ENCODE data around the gene BCKDHB.
A peak's percentile ranks its signal among the peaks of the same experiment; 100 is the strongest.
"Not testable (repeated sequence)": the region's sequence is repeated elsewhere in the genome, so short reads cannot be mapped to it uniquely, and the experiment has no call there.

BCKDHB gene

GRCh38 chr6:80209430-80209829, 103.0 kb downstream of the BCKDHB start:
- no peak for DNase-seq (ENCODE audit: low spot score)

GRCh38 chr6:80210618-80211017, 104.1 kb downstream of the BCKDHB start:
- no peak for DNase-seq (ENCODE audit: low spot score)

- DNase-seq (ENCODE audit: low spot score) = no peak
Observed at GRCh38 chr6:80211286-80211685, 104.8 kb downstream of the BCKDHB start.

GRCh38 chr6:80211890-80212289, 105.4 kb downstream of the BCKDHB start:
- not testable (repeated sequence) for DNase-seq (ENCODE audit: low spot score)

- DNase-seq (ENCODE audit: low spot score) = peak; percentile 26
Observed at GRCh38 chr6:80214436-80215022, 108.1 kb downstream of the BCKDHB start.

- no peak for DNase-seq (ENCODE audit: low spot score)
Observed at GRCh38 chr6:80215063-80215462, 108.6 kb downstream of the BCKDHB start.

GRCh38 chr6:80217794-80218193, 111.3 kb downstream of the BCKDHB start:
- DNase-seq (ENCODE audit: low spot score) = no peak

- no peak for DNase-seq (ENCODE audit: low spot score)
Observed at GRCh38 chr6:80223743-80224212, 117.3 kb downstream of the BCKDHB start.

GRCh38 chr6:80226151-80226550, 119.7 kb downstream of the BCKDHB start:
- no peak for DNase-seq (ENCODE audit: low spot score)

GRCh38 chr6:80226699-80227098, 120.2 kb downstream of the BCKDHB start:
- no peak for DNase-seq (ENCODE audit: low spot score)

GRCh38 chr6:80227545-80228105, 121.2 kb downstream of the BCKDHB start:
- DNase-seq (ENCODE audit: low spot score) = no peak

GRCh38 chr6:80233262-80233661, 126.8 kb downstream of the BCKDHB start:
- no peak for DNase-seq (ENCODE audit: low spot score)

GRCh38 chr6:80233958-80234357, 127.5 kb downstream of the BCKDHB start:
- DNase-seq (ENCODE audit: low spot score) = no peak

- DNase-seq (ENCODE audit: low spot score) = no peak
Observed at GRCh38 chr6:80234401-80234800, 127.9 kb downstream of the BCKDHB start.

- no peak for DNase-seq (ENCODE audit: low spot score)
Observed at GRCh38 chr6:80234908-80235307, 128.4 kb downstream of the BCKDHB start.

GRCh38 chr6:80235647-80236046, 129.2 kb downstream of the BCKDHB start:
- DNase-seq (ENCODE audit: low spot score) = no peak

- DNase-seq (ENCODE audit: low spot score) = not testable (repeated sequence)
Observed at GRCh38 chr6:80238754-80239153, 132.3 kb downstream of the BCKDHB start.

- DNase-seq (ENCODE audit: low spot score) = no peak
Observed at GRCh38 chr6:80245043-80245442, 138.6 kb downstream of the BCKDHB start.

- DNase-seq (ENCODE audit: low spot score) = no peak
Observed at GRCh38 chr6:80249897-80250296, 143.4 kb downstream of the BCKDHB start.

GRCh38 chr6:80250391-80250997, 144.0 kb downstream of the BCKDHB start:
- no peak for DNase-seq (ENCODE audit: low spot score)

- DNase-seq (ENCODE audit: low spot score) = no peak
Observed at GRCh38 chr6:80251321-80251720, 144.8 kb downstream of the BCKDHB start.

GRCh38 chr6:80254716-80255115, 148.2 kb downstream of the BCKDHB start:
- no peak for DNase-seq (ENCODE audit: low spot score)

- no peak for DNase-seq (ENCODE audit: low spot score)
Observed at GRCh38 chr6:80256691-80257090, 150.2 kb downstream of the BCKDHB start.

- no peak for DNase-seq (ENCODE audit: low spot score)
Observed at GRCh38 chr6:80259118-80259517, 152.6 kb downstream of the BCKDHB start.
